ENCODE data around the gene AKAP7.

- no peak for TF ChIP-seq POLR2AphosphoS5 (IDR thresholded peaks at IDR 0.05; ENCODE audit: borderline replicate concordance, low read depth, low read length)
- no peak for TF ChIP-seq FOXP2 (optimal IDR thresholded peaks at IDR 0.05; ENCODE audit: control extremely low read depth, extremely low read length, insufficient read depth)
- no peak for TF ChIP-seq EZH2 (IDR thresholded peaks at IDR 0.05)
These were observed 867 bp upstream of the AKAP7 start for GRCh38 chr6:131134220-131134979.
